ENCODE data around the gene PDHX. TPM values are rescaled to one million over a fixed set of nuclear protein-coding genes. Genes with fewer than 3 reads are reported as not detected.

Gene PDHX
- total RNA-seq, 4 donors from 2014 or later: 18.0 to 30.5 (median 26.2) TPM

DNA sequence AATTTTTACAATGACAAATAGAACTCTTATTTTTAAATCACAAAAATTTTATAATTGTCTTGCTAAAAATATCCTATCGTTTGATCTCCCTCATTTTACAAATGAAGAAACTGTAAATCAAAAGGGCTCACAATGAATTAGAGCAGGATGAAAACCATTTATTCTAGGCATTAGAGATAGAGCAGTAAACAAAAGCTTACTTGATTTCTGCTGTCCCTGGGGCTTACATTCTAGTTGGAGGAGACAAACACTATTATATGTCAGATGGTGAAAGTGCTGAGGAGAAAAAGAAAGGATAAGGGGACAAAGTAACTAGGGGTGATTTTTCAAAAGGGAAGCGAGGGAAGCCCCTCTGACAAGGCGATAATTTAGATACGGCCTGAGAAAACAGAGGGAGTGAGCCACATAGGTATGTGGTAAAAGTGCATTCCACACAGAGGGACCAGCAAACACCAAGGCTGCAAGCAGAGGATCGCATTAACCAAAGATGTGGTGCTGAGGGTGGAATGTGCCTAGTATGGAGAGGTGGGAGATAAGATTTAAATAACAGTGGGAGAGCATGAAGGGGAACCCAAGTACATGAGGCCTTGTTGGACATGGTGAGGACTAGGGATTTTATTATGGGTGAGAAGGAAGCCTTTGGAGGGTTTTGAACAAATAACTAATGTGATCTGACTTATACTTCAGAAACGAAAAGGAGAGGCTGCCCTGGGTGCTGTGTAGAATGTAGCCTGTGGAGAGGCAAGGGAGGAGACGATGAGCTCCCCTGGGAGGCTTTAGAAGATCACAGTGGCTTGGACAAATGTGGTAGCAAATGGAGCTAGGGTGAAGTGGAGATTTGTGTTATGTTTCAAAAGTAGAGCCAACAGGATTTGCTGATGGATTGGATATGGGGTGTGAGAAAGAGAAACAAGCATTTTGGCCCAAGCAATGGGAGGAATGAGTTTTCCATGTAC lies 62.1 kb downstream of the PDHX start:
- DNase-seq (ENCODE audit: low spot score in 2 of 2): no peak
- no peak overlapping the region for H3K4me3 ChIP-seq (ENCODE audit: low read depth, poor library complexity, severe bottlenecking)
- no peak for TF ChIP-seq CTCF (IDR thresholded peaks at IDR 0.05)
- TF ChIP-seq POLR2A (IDR thresholded peaks at IDR 0.05): no peak
- intact Hi-C loops (cut with DNase I; ENCODE audit: low total_unique reads): no loop called here
- 82 to 89% methylated on average over 7 of the region's 7 CpGs for WGBS, 2 donors

DNA sequence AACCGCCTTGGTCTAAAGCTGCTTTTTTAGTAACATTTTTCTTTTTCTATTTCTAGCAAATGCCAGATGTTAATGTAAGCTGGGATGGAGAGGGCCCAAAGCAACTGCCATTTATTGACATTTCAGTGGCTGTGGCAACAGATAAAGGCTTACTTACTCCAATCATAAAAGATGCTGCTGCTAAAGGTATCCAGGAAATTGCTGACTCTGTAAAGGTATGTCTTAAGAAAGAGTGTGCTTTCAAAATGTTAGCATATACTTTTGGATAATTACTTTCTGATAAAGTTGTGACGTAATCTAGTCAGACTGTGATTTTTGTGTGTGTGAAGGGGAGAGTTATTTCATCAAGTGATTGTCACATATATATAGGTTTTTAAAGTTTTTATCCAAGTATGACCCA lies 68.1 kb downstream of the PDHX start:
- 93 to 99% methylated on average over 2 of the region's 2 CpGs for WGBS, 2 donors
- TF ChIP-seq POLR2A (IDR thresholded peaks at IDR 0.05) (no peak), CTCF (IDR thresholded peaks at IDR 0.05) (no peak)
- intact Hi-C loops (cut with DNase I; ENCODE audit: low total_unique reads): no loop called here
- DNase-seq (ENCODE audit: low spot score in 2 of 2): no peak
- H3K4me3 ChIP-seq (ENCODE audit: low read depth, poor library complexity, severe bottlenecking): no peak overlapping the region

DNA sequence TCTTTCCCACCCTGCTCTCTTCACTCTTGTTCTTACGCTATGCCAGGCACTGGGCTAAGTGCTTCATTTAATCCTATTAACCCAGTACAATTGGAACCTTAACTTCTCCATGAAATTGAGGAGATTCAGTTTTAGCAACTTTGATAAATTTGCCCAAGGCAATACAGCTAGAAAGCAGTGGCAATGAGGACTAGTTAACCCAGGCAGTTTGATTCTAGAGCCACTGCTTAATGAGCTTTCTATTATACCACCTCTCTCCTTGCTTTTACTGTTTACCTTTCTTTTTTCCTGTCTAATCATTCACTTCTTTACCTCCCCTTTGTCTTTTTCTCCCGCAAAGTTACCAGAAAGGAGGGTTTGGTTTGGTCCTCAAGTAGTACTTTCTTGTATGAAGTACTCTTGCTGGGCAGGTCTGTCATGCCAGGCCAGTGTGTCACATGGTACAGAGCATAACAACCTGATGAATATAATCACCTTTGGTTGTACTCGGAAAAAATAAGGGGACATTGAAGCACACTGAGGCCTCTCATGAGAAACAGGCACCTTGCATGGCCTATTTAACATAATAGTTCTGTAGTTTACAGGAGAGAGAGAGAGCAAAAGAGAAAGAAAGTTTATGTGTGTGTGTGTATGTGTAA lies 70.6 kb downstream of the PDHX start:
- TF ChIP-seq CTCF (IDR thresholded peaks at IDR 0.05): no peak
- no peak for TF ChIP-seq POLR2A (IDR thresholded peaks at IDR 0.05)
- no peak overlapping the region for H3K4me3 ChIP-seq (ENCODE audit: low read depth, poor library complexity, severe bottlenecking)
- intact Hi-C loops (cut with DNase I; ENCODE audit: low total_unique reads): no loop called here
- WGBS, 2 donors: 92 to 96% methylated on average over 3 of the region's 3 CpGs
- DNase-seq (ENCODE audit: low spot score in 2 of 2): no peak

GRCh38 chr11:34987617-34988016 lies 71.2 kb downstream of the PDHX start:
- TF ChIP-seq POLR2A (IDR thresholded peaks at IDR 0.05): no peak
- TF ChIP-seq CTCF (IDR thresholded peaks at IDR 0.05): no peak
- intact Hi-C loops (cut with DNase I; ENCODE audit: low total_unique reads): no loop called here
- no peak overlapping the region for H3K4me3 ChIP-seq (ENCODE audit: low read depth, poor library complexity, severe bottlenecking)
- no peak for DNase-seq (ENCODE audit: low spot score in 2 of 2)
- WGBS, 2 donors: 85 to 88% methylated on average over 5 of the region's 5 CpGs

GRCh38 chr11:34988294-34989255 lies 72.2 kb downstream of the PDHX start:
- intact Hi-C loops (cut with DNase I; ENCODE audit: low total_unique reads): no loop called here
- TF ChIP-seq POLR2A (IDR thresholded peaks at IDR 0.05) (no peak), CTCF (IDR thresholded peaks at IDR 0.05) (no peak)
- 86 to 90% methylated on average over 4 of the region's 4 CpGs for WGBS, 2 donors
- no peak for DNase-seq (ENCODE audit: low spot score in 2 of 2)
- H3K4me3 ChIP-seq (ENCODE audit: low read depth, poor library complexity, severe bottlenecking): no peak overlapping the region
